Cerebellar cortex (tissue), 1 donor: Measurements from ENCODE around the gene ARSG.
"Not testable (repeated sequence)": the region's sequence is repeated elsewhere in the genome, so short reads cannot be mapped to it uniquely, and the experiment has no call there.

Experiments
- DNase-seq: peaks from one replicate; pipeline ENCODE4 v3.0.0-alpha.2; 2015; ENCODE audit warnings: low spot score

Gene ARSG

DNA sequence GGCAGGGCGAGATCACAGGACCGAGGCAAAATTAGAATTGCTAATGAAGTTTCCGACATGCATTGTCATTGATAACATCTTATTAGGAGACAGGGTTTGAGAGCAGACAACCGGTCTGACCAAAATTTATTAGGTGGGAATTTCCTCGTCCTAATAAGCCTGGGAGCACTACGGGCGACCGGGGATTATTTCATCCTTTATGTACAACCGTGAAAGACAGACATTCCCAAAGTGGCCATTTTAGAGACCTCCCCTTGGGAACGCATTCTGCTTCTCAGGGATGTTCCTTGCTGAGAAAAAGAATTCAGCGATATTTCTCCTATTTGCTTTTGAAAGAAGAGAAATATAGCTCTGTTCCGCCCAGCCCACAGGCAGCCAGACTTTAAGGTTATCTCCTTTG lies 40.6 kb downstream of the ARSG start:
- DNase-seq = not testable (repeated sequence)

DNA sequence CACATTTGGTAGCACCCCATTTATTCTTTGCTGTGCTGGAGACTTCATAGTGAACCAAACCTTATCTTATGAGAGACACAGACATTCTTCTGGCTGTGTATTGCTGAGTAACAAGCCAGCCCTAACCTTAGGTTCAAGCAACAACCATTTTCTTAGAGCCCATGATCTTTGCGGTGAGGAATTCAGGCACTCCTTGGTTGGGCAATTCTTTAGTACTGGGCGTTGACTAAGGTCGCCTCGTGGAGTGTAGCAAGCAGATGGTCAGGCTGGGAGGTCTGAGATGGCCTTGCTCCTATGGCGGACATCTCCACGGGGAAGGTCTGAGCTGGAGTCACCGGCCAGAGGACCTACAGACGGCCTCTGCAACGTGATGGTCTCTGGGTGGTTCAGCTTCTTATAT lies 43.1 kb downstream of the ARSG start:
- DNase-seq = no peak

- DNase-seq = no peak
Observed at GRCh38 chr17:68341482-68341881, 50.2 kb downstream of the ARSG start.

GRCh38 chr17:68343976-68344375 lies 52.7 kb downstream of the ARSG start:
- DNase-seq = no peak

DNA sequence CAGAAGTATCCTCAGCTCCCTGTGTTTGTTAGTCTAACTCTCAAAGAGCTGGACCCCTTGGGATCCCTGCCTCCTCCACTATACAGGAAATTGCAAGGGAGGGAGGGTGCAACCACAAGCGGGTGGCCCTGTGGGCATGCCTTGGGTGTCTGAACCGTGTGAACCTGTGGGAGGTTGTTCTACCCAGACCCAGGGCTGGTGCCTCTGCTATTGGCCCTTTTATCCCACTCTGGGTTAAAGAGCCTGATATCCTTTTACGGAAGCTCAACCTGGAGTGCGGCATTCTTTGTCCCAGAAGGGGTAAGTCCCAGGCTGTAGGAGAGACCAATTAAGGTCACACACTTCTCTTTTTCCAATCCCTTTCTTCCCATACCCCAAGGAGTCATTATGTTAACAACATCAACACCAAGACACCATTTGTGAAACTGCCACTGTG lies 53.4 kb downstream of the ARSG start:
- DNase-seq = no peak

DNA sequence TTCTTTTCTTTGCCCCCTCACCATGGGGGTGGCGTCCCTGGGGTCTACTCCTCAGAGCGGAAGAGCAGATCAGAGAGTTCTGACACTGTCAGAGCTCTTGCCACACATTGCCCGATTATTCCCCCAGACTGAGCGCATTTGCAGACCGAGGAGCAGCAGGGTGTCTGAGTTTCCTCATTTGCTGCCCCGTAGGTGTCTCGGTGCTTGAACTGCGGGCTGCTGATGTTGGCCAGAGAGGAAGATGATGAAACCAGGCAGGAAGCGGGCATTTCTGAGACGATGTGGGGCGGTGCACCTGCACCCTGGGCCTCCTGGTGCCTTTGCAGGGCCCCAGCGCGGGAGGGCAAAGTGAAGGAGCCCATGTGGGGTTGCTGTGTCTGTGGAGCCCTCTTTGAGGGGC lies 55.2 kb downstream of the ARSG start:
- no peak for DNase-seq

GRCh38 chr17:68347380-68347779 lies 56.1 kb downstream of the ARSG start:
- DNase-seq = no peak

GRCh38 chr17:68349157-68349556 lies 57.9 kb downstream of the ARSG start:
- no peak for DNase-seq

DNA sequence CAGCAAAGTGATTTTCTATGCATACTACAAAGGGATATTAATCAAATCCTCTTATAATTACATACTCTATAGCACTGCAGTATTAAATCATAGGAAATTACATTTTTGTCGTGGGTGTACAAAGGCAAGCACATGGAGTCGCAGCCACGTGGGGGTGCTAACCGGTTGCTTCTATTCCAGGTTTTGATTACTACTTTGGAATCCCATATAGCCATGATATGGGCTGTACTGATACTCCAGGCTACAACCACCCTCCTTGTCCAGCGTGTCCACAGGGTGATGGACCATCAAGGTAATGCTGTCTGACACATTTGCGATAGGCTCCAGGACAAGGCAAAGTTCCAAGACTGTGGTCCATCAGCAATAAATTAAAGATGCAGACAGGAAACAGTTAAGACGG lies 60.1 kb downstream of the ARSG start:
- peak; percentile 34 for DNase-seq

DNA sequence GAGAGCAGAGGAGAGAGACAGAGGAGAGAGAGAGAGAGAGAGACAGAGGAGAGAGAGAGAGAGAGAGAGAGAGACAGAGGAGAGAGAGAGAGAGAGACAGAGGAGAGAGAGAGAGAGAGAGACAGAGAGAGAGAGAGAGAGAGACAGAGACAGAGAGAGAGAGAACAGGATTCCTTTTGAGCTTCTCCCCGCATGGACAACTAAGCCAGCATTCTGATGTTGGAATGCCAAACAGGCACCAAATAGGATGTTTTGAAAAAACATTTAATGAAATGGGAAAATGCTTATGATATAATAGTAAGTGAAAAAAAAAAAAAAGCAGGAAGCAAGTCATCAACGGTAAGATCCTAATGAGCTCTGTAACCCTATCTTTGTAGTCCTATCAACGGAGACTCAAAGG lies 60.7 kb downstream of the ARSG start:
- no peak for DNase-seq

DNA sequence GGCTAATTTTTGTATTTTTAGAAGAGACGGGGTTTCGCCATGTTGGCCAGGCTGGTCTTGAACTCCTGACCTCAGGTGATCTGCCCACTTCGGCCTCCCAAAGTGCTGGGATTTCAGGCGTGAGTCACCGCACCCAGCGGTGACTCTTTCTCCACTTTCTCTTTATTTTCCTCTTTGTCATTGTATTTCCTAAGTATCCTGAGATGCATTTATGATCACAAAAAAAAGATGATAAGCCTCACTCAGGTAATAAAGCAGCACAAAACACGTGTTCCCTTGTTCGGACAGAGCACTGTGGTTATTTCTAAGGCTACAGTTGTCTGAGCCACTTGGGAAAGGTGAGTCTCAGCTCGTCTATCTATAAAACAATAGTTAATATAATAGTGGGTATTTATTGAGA lies 61.4 kb downstream of the ARSG start:
- DNase-seq = not testable (repeated sequence)

- DNase-seq = no peak
Observed at GRCh38 chr17:68353111-68353521, 61.8 kb downstream of the ARSG start.

DNA sequence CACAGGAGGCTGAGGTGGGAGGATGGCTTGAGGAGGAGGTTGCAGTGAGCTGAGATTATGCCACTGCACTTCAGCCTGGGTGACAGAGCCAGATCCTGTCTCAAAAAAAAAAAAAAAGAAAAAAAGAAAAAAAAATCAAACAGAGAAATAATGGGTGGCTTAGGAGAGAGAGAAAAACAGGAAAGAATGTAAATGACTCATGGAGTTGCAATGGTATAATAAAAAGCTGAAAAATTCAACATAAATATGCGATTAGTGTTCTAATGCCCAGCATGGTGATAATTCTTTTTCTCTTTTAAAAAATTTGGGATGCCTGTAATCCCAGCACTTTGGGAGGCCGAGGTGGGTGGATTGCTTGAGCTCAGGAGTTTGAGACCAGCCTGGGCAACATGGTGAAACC lies 63.0 kb downstream of the ARSG start:
- not testable (repeated sequence) for DNase-seq

DNA sequence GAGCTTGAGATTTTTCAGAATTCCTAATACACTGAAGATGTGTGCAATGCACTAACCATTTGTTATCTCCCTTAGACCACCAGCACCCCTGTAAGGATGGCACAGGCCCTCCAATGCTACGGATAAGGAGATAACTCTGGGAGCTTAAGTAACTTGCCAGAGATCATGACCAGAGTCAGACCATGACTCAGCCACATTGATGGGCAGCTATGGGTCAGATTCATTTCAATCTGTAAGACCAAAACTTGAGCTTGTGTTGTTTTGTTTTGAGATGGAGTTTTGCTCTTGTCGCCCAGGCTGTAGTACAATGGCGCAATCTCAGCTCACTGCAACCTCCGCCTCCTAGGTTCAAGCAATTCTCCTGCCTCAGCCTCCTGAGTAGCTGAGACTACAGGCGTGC lies 63.8 kb downstream of the ARSG start:
- not testable (repeated sequence) for DNase-seq

- no peak for DNase-seq
Observed at GRCh38 chr17:68356520-68356919, 65.2 kb downstream of the ARSG start.

DNA sequence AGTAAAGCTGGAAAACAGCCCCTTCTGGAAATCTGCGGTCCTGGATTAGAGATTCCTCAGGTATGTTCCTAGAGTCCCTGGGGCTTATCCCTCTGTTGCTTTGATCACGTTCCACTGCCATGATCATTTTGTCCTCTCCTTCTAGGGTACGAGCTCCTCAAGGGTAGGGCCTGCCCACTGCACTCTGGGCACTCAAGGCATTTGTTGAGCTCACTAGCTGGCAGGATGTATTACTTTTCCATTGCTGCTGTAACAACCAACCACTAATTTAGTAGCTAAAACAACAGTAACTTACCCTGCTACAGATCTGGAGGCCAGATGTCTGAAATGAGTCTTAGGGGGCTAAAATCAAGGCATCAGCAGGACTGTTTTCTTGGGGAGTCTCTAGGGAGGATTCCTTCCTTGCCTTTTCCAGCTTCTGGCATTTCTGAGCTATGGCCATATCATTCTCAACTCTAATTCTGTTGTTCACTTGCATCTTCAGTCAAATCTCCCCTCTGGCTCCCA lies 65.7 kb downstream of the ARSG start:
- no peak for DNase-seq

DNA sequence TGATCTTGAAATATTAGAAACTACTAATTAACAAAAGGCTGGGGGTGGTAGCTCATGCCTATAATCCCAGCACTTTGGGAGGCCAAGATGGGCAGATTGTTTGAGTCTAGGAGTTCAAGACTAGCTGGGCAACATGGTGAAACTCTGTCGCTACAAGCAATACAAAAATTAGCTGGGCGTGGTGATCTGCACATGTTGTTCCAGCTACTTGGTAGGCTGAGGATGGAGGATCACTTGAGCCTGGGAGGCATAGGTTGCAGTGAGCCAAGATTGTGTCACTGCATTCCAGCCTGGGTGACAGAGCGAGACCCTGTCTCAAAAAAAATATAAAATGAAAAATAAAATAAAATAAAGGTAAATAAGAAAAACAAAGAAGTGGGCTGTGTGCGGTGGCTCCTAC lies 66.6 kb downstream of the ARSG start:
- DNase-seq = no peak

DNA sequence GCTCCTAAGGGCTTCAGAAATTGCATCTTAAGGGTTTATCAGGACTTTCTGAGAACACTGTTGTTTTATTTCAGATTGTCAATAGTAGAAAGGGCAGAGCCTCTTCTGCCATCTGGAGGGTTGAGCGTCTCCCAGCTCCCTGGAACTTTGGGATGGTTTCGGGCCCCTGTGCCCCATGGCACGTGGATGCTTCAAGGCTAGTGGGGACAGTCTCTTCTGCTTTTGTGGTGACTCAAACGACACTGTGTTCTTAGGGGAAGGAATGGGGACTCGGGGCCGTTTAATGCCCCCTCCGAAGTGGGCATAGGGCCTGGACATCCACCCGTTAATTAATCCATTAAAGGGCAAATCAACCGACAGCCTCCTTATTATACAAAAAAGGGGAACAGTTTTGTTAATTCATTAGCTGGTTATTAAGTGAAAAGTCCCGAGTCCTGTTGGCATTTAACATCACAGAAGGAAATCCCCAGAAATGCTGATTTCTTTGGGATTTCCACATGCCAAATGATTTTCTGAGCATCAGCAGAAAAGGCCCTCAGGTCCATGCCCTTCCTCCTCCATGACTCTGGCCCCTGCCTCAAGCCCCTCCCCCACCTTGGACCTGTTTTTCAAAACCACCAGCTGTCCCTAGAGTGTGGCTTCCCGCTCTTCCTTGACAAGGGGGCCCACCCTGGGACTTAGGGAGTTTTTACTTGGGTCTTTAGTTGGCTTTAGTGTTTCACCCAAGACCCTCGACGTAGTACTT lies 68.7 kb downstream of the ARSG start:
- no peak for DNase-seq

GRCh38 chr17:68365469-68365868 lies 74.2 kb downstream of the ARSG start:
- DNase-seq = no peak

DNA sequence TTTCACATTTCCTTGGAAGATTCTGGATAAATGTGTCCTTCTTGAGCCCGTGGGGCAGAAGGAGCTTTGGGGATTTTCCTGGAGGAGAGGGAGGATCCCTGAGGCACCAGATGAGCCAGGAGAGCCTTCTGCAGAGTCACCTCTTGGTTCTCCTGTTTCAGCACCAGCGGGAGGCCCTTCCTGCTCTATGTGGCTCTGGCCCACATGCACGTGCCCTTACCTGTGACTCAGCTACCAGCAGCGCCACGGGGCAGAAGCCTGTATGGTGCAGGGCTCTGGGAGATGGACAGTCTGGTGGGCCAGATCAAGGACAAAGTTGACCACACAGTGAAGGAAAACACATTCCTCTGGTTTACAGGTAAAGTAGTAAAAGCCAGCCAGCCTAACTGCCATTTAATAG lies 77.1 kb downstream of the ARSG start:
- no peak for DNase-seq

DNA sequence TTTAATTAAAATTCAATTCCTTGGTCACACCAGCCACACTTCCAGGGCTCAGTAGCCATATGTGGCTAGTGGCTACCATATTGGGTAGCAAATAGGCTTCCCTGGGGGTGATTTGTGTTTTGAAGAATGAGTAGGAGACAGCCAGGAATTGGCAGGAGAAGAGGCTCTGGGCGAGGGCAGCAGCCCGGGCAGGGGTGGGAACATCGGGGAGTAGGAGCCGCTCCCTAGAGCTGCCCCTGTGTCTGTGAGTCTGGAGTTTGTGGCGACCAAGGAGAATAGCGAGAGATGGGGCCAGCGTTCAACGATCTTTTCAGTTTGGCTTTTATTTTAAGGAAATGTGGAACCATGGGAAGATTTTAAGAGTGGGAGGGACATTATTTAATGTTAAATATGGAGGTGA lies 84.3 kb downstream of the ARSG start:
- DNase-seq = no peak

DNA sequence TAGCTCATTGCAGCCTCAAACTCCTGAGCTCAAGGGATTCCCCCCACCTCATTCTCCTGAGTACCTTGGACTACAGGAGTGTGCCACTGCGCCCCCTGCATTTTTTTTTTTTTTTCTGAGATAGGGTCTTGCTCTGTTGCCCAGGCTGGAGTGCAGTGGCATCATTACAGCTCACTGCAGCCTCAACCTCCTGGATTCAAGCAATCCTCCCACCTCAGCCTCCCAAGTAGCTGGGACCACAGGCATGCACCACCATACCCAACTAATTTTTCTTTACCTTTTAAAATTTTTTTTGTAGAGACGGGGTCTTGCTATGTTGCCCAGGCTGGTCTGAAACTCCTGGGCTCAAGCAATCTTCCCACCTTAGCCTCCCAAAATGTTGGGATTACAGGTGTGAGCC lies 84.9 kb downstream of the ARSG start:
- not testable (repeated sequence) for DNase-seq

DNA sequence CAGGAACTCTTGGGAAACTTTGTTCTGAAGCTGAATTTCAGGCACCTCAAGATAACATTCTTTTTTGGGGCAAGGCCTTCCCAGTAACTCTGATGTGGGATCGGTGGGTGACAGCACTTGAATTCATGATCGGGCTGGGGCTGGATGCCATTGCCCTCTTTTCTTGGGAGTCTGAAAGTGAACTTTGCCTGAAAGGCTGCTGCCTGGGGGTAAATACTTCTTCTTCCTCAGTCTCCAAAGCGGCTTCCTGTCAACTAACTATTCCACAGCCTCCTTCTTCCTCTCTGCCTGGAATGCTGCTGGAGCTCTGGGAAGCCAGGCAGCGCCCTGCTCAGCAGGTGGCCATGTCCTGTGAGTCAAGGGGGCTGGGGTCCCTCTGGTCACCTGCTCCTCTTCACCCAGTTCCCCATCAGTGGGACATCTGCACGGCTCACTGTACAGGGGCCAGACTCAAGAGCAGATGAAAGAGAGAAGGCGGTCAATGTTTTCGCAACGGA lies 86.5 kb downstream of the ARSG start:
- DNase-seq = no peak
